ENCODE data around the gene ASCL3. TPM values are rescaled to one million over a fixed set of nuclear protein-coding genes. Genes with fewer than 3 reads are reported as not detected.
"Not testable (repeated sequence)": the region's sequence is repeated elsewhere in the genome, so short reads cannot be mapped to it uniquely, and the experiment has no call there.

The ASCL3 gene
- total RNA-seq, 1 donor from 2014 or later: not detected

- no peak for DNase-seq
Observed at GRCh38 chr11:8910649-8911026, 32.2 kb downstream of the ASCL3 start.

GRCh38 chr11:8908099-8908498 is 34.7 kb downstream of the ASCL3 start:
- no peak for DNase-seq

GRCh38 chr11:8907116-8907515 is 35.7 kb downstream of the ASCL3 start:
- DNase-seq: no peak

- DNase-seq: no peak
Observed at GRCh38 chr11:8905528-8906165, 37.2 kb downstream of the ASCL3 start.

GRCh38 chr11:8899119-8899753 is 43.6 kb downstream of the ASCL3 start:
- no peak for DNase-seq

GRCh38 chr11:8891185-8891584 is 51.6 kb downstream of the ASCL3 start:
- not testable (repeated sequence) for DNase-seq

Small RNA genes within 50 kb of the gene (small RNA-seq; reads per million reads assigned to genes)
- gene RF00019 (ENCODE audit: low replicate concordance): not detected

Other genes starting within 250 kb of the ASCL3 start
- gene AKIP1, start 31.8 kb downstream of the ASCL3 start, total RNA-seq: 48.1 TPM
- gene C11orf16, start 10.1 kb downstream of the ASCL3 start, total RNA-seq: not detected
- 30.2 TPM for gene TMEM9B, start 21.4 kb upstream of the ASCL3 start, total RNA-seq
- 0.62 TPM for gene NRIP3, start 61.0 kb upstream of the ASCL3 start, total RNA-seq
- gene SCUBE2, start 148.6 kb upstream of the ASCL3 start, total RNA-seq: 53.9 TPM